ENCODE measurements around the gene FPR3. TPM values are rescaled to one million over a fixed set of nuclear protein-coding genes. Genes with fewer than 3 reads are reported as not detected.

FPR3 gene
- total and polyA plus RNA-seq, 9 donors = 0.17 to 0.84 (median 0.29) TPM

DNA sequence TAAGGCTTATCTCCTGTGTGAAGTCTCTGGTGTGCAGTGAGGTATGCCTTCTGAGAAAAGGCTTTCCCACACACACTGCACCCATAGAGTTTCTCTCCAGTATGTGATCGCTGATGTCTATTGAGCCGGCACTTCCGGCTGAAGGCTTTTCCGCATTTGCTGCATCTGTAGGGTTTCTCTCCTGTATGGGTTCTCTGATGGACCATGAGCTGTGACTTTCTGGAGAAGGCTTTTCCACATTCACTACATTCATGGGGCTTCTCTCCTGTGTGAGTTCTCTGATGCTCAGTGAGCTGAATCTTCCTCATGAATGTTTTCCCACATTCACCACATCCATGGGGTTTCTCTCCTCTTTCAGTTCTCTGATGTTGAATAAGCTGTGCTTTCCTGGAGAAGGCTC is 78.1 kb downstream of the FPR3 start:
- Histone ChIP-seq H3K27me3 (ENCODE audit: control insufficient read depth, insufficient read depth, low read length) (no peaks in the 10 kb centered on the region), H3K4me1 (ENCODE audit: control insufficient read depth, insufficient read depth, low read length) (no peaks in the 10 kb centered on the region), H3K27ac (ENCODE audit: low read length) (no peak overlapping the region), H3K9me3 (replicated peaks; ENCODE audit: control insufficient read depth, low read depth, low read length) (peaks cover 63% of the 10 kb centered on the region), H3K4me3 (ENCODE audit: low read length) (no peak overlapping the region), H3K36me3 (ENCODE audit: control insufficient read depth, insufficient read depth, low read length) (peaks cover 35% of the 10 kb centered on the region)
- no CpG with 5 or more reads among the region's 4 CpGs for WGBS (ENCODE audit: insufficient coverage)
- DNase-seq = no peak

Other genes with a start within 250 kb of the FPR3 start
- gene ZNF175, start 223.9 kb upstream of the FPR3 start, total RNA-seq = 6.6 TPM
- 1 to 10 TPM; 6.5 to 9.7 (median 7.7) TPM for gene ZNF175, start 223.9 kb upstream of the FPR3 start, polyA plus RNA-seq (ENCODE audit: insufficient read depth in 1 of 8, insufficient read length in 8 of 8, low replicate concordance in 1 of 8)
- gene SIGLEC5, start 164.8 kb upstream of the FPR3 start, total RNA-seq = 0.13 TPM
- under 1 TPM; 0.15 to 0.75 (median 0.48) TPM for gene SIGLEC5, start 164.8 kb upstream of the FPR3 start, polyA plus RNA-seq (ENCODE audit: insufficient read depth in 1 of 8, insufficient read length in 8 of 8, low replicate concordance in 1 of 8)
- gene SIGLEC14, start 148.3 kb upstream of the FPR3 start, total RNA-seq = 0.58 TPM
- 1 to 10 TPM; 1.1 to 2.7 (median 1.5) TPM for gene SIGLEC14, start 148.3 kb upstream of the FPR3 start, polyA plus RNA-seq (ENCODE audit: insufficient read depth in 1 of 8, insufficient read length in 8 of 8, low replicate concordance in 1 of 8)
- gene SPACA6, start 101.8 kb upstream of the FPR3 start, total RNA-seq = 9.3 TPM
- gene SPACA6, start 101.8 kb upstream of the FPR3 start, polyA plus RNA-seq (ENCODE audit: insufficient read depth in 1 of 8, insufficient read length in 8 of 8, low replicate concordance in 1 of 8) = 10 to 100 TPM in 3 of 8 donors, 1 to 10 TPM in 5; 6.1 to 15.2 (median 9.8) TPM
- gene HAS1, start 71.2 kb upstream of the FPR3 start, total RNA-seq = 0.35 TPM
- under 1 TPM; 0.06 to 0.39 (median 0.13) TPM for gene HAS1, start 71.2 kb upstream of the FPR3 start, polyA plus RNA-seq (ENCODE audit: insufficient read depth in 1 of 8, insufficient read length in 8 of 8, low replicate concordance in 1 of 8)
- 0.66 TPM for gene FPR1, start 43.3 kb upstream of the FPR3 start, total RNA-seq
- 1 to 10 TPM; 1.1 to 3.2 (median 1.9) TPM for gene FPR1, start 43.3 kb upstream of the FPR3 start, polyA plus RNA-seq (ENCODE audit: insufficient read depth in 1 of 8, insufficient read length in 8 of 8, low replicate concordance in 1 of 8)
- 0.09 TPM for gene FPR2, start 34.0 kb upstream of the FPR3 start, total RNA-seq
- under 1 TPM; 0.23 to 0.73 (median 0.34) TPM for gene FPR2, start 34.0 kb upstream of the FPR3 start, polyA plus RNA-seq (ENCODE audit: insufficient read depth in 1 of 8, insufficient read length in 8 of 8, low replicate concordance in 1 of 8)
- 15.6 TPM for gene ZNF577, start 92.8 kb downstream of the FPR3 start, total RNA-seq
- 10 to 100 TPM; 12.5 to 19.7 (median 17.9) TPM for gene ZNF577, start 92.8 kb downstream of the FPR3 start, polyA plus RNA-seq (ENCODE audit: insufficient read depth in 1 of 8, insufficient read length in 8 of 8, low replicate concordance in 1 of 8)
- 12.0 TPM for gene ZNF649, start 109.9 kb downstream of the FPR3 start, total RNA-seq
- gene ZNF649, start 109.9 kb downstream of the FPR3 start, polyA plus RNA-seq (ENCODE audit: insufficient read depth in 1 of 8, insufficient read length in 8 of 8, low replicate concordance in 1 of 8) = 10 to 100 TPM in 6 of 8 donors, 1 to 10 TPM in 2; 8.6 to 13.7 (median 11.5) TPM
- 6.9 TPM for gene ZNF613, start 132.3 kb downstream of the FPR3 start, total RNA-seq
- 1 to 10 TPM; 4.6 to 6.9 (median 6.0) TPM for gene ZNF613, start 132.3 kb downstream of the FPR3 start, polyA plus RNA-seq (ENCODE audit: insufficient read depth in 1 of 8, insufficient read length in 8 of 8, low replicate concordance in 1 of 8)
- gene ZNF350, start 191.7 kb downstream of the FPR3 start, total RNA-seq = 9.9 TPM
- 1 to 10 TPM; 6.2 to 8.2 (median 7.0) TPM for gene ZNF350, start 191.7 kb downstream of the FPR3 start, polyA plus RNA-seq (ENCODE audit: insufficient read depth in 1 of 8, insufficient read length in 8 of 8, low replicate concordance in 1 of 8)
- gene ZNF615, start 213.1 kb downstream of the FPR3 start, total RNA-seq = 12.3 TPM
- gene ZNF615, start 213.1 kb downstream of the FPR3 start, polyA plus RNA-seq (ENCODE audit: insufficient read depth in 1 of 8, insufficient read length in 8 of 8, low replicate concordance in 1 of 8) = 10 to 100 TPM in 2 of 8 donors, 1 to 10 TPM in 6; 7.1 to 10.5 (median 8.8) TPM
- gene ZNF614, start 233.2 kb downstream of the FPR3 start, total RNA-seq = 10.2 TPM
- 1 to 10 TPM; 6.3 to 9.3 (median 8.3) TPM for gene ZNF614, start 233.2 kb downstream of the FPR3 start, polyA plus RNA-seq (ENCODE audit: insufficient read depth in 1 of 8, insufficient read length in 8 of 8, low replicate concordance in 1 of 8)